Cardiac fibroblast (primary cell): ENCODE results near the gene PTPRR.

Experiments
- DNase-seq, 2 donors: peaks; one replicate each; pipeline versions ENCODE4 v3.0.0 to v3.0.0-alpha.2; 2010; ENCODE audit warnings: low read depth in 2 of 2
- H3K4me3 ChIP-seq, 2 donors: replicated peaks in 1 of 2; 1 replicate in 1 of 2; 2 replicates in 1 of 2; pipeline ENCODE4 v1.5.1; 2011; ENCODE audit warnings: low read depth in 2 of 2, low read length in 2 of 2, mild to moderate bottlenecking in 2 of 2, moderate library complexity in 1 of 2
- CTCF ChIP-seq: IDR thresholded peaks from one replicate; pipeline ENCODE4 v1.5.1; 2011; ENCODE audit warnings: low read depth, mild to moderate bottlenecking, low read length, inconsistent platforms

PTPRR gene

GRCh38 chr12:70847871-70848270 is 72.7 kb downstream of the PTPRR start:
- no peak for TF ChIP-seq CTCF
- DNase-seq = no peak
- no peak overlapping the region for H3K4me3 ChIP-seq

GRCh38 chr12:70845268-70845667 is 75.3 kb downstream of the PTPRR start:
- no peak for TF ChIP-seq CTCF
- H3K4me3 ChIP-seq = no peak overlapping the region
- no peak for DNase-seq

GRCh38 chr12:70843363-70843762 is 77.2 kb downstream of the PTPRR start:
- H3K4me3 ChIP-seq = no peak overlapping the region
- DNase-seq = no peak
- no peak for TF ChIP-seq CTCF

GRCh38 chr12:70842942-70843341 is 77.6 kb downstream of the PTPRR start:
- TF ChIP-seq CTCF = no peak
- H3K4me3 ChIP-seq = no peak overlapping the region
- no peak for DNase-seq

- TF ChIP-seq CTCF = no peak
- peak in 1 of 2 donors; percentile 82 for DNase-seq
- H3K4me3 ChIP-seq = no peak overlapping the region
Measured at GRCh38 chr12:70842136-70842535, 78.4 kb downstream of the PTPRR start.

GRCh38 chr12:70840656-70841350 is 79.7 kb downstream of the PTPRR start:
- peak in 1 of 2 donors; percentile 73 for DNase-seq
- H3K4me3 ChIP-seq = no peak overlapping the region
- no peak for TF ChIP-seq CTCF

- TF ChIP-seq CTCF = no peak
- H3K4me3 ChIP-seq = no peak overlapping the region
- DNase-seq = no peak
Measured at GRCh38 chr12:70839544-70839943, 81.0 kb downstream of the PTPRR start.
